Peyer's patch (tissue), 4 donors: Measurements from ENCODE around the gene STAG1. TPM values are rescaled to one million over a fixed set of nuclear protein-coding genes. Genes with fewer than 3 reads are reported as not detected.

Experiments used
- DNase-seq, 3 donors: peaks; one replicate each; pipeline ENCODE4 v3.0.0-alpha.2; 2017 to 2019
- H3K27ac ChIP-seq, 4 donors: fragments of 200-600 bp; sonication (generic); one replicate each; pipeline ENCODE4 v1.5.1; 2016 to 2019
- H3K27me3 ChIP-seq, 2 donors: fragments of 200-600 bp; sonication (generic); one replicate each; pipeline ENCODE4 v1.5.1; 2019
- H3K36me3 ChIP-seq, 3 donors: fragments of 200-600 bp; sonication (generic); one replicate each; pipeline ENCODE4 v1.5.1; 2016 to 2019
- H3K4me1 ChIP-seq, 4 donors: fragments of 200-600 bp; sonication (generic); one replicate each; pipeline ENCODE4 v1.5.1; 2016 to 2019
- H3K4me3 ChIP-seq, 4 donors: fragments of 200-600 bp; sonication (generic); 1 replicate in 3 of 4; 2 replicates in 1 of 4; pipeline ENCODE4 v1.5.1; 2016 to 2019; ENCODE audit warnings: mild to moderate bottlenecking in 1 of 4
- H3K9me3 ChIP-seq, 4 donors: fragments of 200-600 bp; sonication (generic); one replicate each; pipeline ENCODE4 v1.5.1; 2016 to 2019; ENCODE audit warnings: mild to moderate bottlenecking in 1 of 4
- CTCF ChIP-seq, 6 experiments: fragments of 450-650 bp in 4 of 6; fragments of 200-600 bp in 2 of 6; sonication (generic) in 1 of 6; IDR thresholded peaks; one replicate each; pipeline ENCODE4 v1.5.1; 2017 to 2019; ENCODE audit warnings: antibody characterized with exemption in 6 of 6, mild to moderate bottlenecking in 3 of 6, moderate library complexity in 1 of 6
- POLR2A ChIP-seq, 2 donors: fragments of 450-650 bp; IDR thresholded peaks; one replicate each; pipeline ENCODE4 v1.5.1; 2017; ENCODE audit warnings: antibody characterized with exemption in 2 of 2, mild to moderate bottlenecking in 2 of 2, moderate library complexity in 2 of 2
- total RNA-seq, 4 donors: library from RNA; depleted of rRNA; stranded (reverse); fragments of >200 nt; gene quantifications; one replicate each; pipeline ENCODE4 v1.1.0, GENCODE V29; 2016

Gene STAG1
- total RNA-seq, 4 donors from 2014 or later, result 22.6 to 91.6 (median 35.2) TPM

- Histone ChIP-seq H3K27ac (no peak overlapping the region), H3K4me1 (no peaks in the 10 kb centered on the region), H3K36me3 (no peaks in the 10 kb centered on the region), H3K27me3 (no peaks in the 10 kb centered on the region), H3K9me3 (no peaks in the 10 kb centered on the region), H3K4me3 (no peak overlapping the region)
- TF ChIP-seq CTCF (IDR thresholded peaks at IDR 0.05), result no peak
- no peak for TF ChIP-seq POLR2A (IDR thresholded peaks at IDR 0.05)
- no peak for DNase-seq
Measured at GRCh38 chr3:136404056-136404455, 348.1 kb downstream of the STAG1 start.

- Histone ChIP-seq H3K4me3 (no peak overlapping the region), H3K4me1 (no peaks in the 10 kb centered on the region), H3K36me3 (peaks cover 0 to 11% (median 0%) of the 10 kb centered on the region in 3 donors), H3K27ac (no peak overlapping the region), H3K27me3 (no peaks in the 10 kb centered on the region), H3K9me3 (no peaks in the 10 kb centered on the region)
- no peak for DNase-seq
- TF ChIP-seq POLR2A (IDR thresholded peaks at IDR 0.05) (no peak), CTCF (IDR thresholded peaks at IDR 0.05) (no peak)
Measured at GRCh38 chr3:136396916-136397315, 355.3 kb downstream of the STAG1 start.

- no peaks in the 10 kb centered on the region for H3K9me3 ChIP-seq
- DNase-seq, result no peak
- no peaks in the 10 kb centered on the region for H3K27me3 ChIP-seq
- H3K4me3 ChIP-seq, result no peak overlapping the region
- H3K27ac ChIP-seq, result no peak overlapping the region
- no peak for TF ChIP-seq POLR2A (IDR thresholded peaks at IDR 0.05)
- TF ChIP-seq CTCF (IDR thresholded peaks at IDR 0.05), result no peak
- H3K36me3 ChIP-seq, result no peaks in the 10 kb centered on the region
- no peaks in the 10 kb centered on the region for H3K4me1 ChIP-seq
Measured at GRCh38 chr3:136390574-136390973, 361.6 kb downstream of the STAG1 start.

- H3K9me3 ChIP-seq, result no peaks in the 10 kb centered on the region
- no peak overlapping the region for H3K4me3 ChIP-seq
- no peaks in the 10 kb centered on the region for H3K4me1 ChIP-seq
- no peak for TF ChIP-seq POLR2A (IDR thresholded peaks at IDR 0.05)
- TF ChIP-seq CTCF (IDR thresholded peaks at IDR 0.05), result no peak
- no peaks in the 10 kb centered on the region for H3K36me3 ChIP-seq
- DNase-seq, result no peak
- no peak overlapping the region for H3K27ac ChIP-seq
- H3K27me3 ChIP-seq, result no peaks in the 10 kb centered on the region
Measured at GRCh38 chr3:136387031-136387430, 365.1 kb downstream of the STAG1 start.

GRCh38 chr3:136385457-136385856 is 366.7 kb downstream of the STAG1 start:
- Histone ChIP-seq H3K4me1 (no peaks in the 10 kb centered on the region), H3K9me3 (no peaks in the 10 kb centered on the region), H3K27ac (no peak overlapping the region), H3K4me3 (no peak overlapping the region), H3K27me3 (no peaks in the 10 kb centered on the region), H3K36me3 (no peaks in the 10 kb centered on the region)
- no peak for DNase-seq
- TF ChIP-seq CTCF (IDR thresholded peaks at IDR 0.05), result no peak

- Histone ChIP-seq H3K4me1 (no peaks in the 10 kb centered on the region), H3K27ac (no peak overlapping the region), H3K9me3 (no peaks in the 10 kb centered on the region), H3K36me3 (peaks cover 0 to 4% (median 4%) of the 10 kb centered on the region in 3 donors), H3K27me3 (no peaks in the 10 kb centered on the region), H3K4me3 (no peak overlapping the region)
- TF ChIP-seq POLR2A (IDR thresholded peaks at IDR 0.05) (no peak), CTCF (IDR thresholded peaks at IDR 0.05) (no peak)
- DNase-seq, result no peak
Measured at GRCh38 chr3:136381051-136381450, 371.1 kb downstream of the STAG1 start.
